GM19372 (cell line): ENCODE measurements around the gene CDH13.

ENCODE experiments used
- ATAC-seq: cut with Tn5 transposase; IDR thresholded peaks from one replicate; pipeline ENCODE4 v1.9.1; 2021; ENCODE audit warnings: mild to moderate bottlenecking, low read depth, moderate library complexity; ENCODE audit not compliant: unreplicated experiment

The CDH13 gene

DNA sequence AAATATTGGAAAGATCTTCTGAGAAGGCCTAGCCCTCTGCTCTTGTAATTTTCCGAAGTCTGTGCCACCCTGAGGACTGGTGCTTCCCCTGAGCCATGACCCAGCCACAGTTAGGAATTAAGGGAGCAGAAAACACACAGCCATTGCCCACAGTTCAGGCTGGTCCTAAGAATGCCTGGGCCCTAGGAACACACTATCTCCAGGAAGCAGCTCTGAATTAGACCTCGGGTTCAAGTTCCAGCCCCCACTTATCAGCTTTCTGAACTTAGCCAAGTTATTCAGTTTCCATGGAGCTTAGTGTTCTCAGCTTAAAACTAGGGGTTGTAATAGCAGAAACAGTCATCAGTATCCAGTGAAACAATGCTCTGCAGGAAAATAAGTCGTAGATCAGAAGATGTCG, 56.0 kb downstream of the CDH13 start:
- no peak for ATAC-seq

GRCh38 chr16:82684256-82684655, 57.5 kb downstream of the CDH13 start:
- no peak for ATAC-seq

- no peak for ATAC-seq
Observed at GRCh38 chr16:82685526-82685925, 58.8 kb downstream of the CDH13 start.

- ATAC-seq = no peak
Observed at GRCh38 chr16:82694239-82694874, 67.6 kb downstream of the CDH13 start.

- no peak for ATAC-seq
Observed at GRCh38 chr16:82695806-82696205, 69.0 kb downstream of the CDH13 start.

- ATAC-seq = no peak
Observed at GRCh38 chr16:82699260-82699659, 72.5 kb downstream of the CDH13 start.

DNA sequence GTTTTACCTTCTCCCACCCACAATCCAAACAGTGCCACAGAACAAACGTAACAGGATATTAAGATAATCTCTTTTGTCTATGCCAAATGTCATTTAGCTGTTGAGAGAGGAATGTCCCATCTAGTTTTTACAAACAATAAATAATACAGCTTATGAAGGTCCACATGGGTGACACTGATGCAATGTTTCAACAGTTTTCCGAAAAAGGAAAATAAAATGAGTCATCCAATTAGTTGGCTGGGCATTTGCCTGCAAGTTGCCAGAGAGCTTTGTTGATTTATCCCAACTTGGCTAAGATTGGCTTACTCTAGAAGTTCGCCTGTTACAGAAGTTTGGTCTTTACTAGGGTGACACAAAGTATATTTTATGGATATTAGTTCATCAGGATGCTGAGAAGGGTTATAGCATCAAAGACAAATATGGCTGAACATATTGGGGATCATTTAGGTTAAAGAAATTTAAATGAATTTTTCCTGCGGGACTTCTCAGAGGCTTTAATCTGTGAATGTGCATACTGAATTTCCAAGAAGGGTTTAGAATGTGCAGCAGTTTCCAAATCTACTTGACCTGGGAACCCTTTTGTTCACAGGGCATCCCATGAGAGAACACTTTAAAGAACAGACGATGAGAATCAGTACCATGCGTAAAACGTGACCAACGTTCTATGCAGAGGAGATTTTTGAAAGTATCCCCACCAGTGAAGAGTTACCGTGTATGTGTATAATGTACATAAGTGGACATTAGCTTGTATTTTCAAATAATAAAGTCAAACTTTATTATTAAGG, 73.1 kb downstream of the CDH13 start:
- no peak for ATAC-seq

DNA sequence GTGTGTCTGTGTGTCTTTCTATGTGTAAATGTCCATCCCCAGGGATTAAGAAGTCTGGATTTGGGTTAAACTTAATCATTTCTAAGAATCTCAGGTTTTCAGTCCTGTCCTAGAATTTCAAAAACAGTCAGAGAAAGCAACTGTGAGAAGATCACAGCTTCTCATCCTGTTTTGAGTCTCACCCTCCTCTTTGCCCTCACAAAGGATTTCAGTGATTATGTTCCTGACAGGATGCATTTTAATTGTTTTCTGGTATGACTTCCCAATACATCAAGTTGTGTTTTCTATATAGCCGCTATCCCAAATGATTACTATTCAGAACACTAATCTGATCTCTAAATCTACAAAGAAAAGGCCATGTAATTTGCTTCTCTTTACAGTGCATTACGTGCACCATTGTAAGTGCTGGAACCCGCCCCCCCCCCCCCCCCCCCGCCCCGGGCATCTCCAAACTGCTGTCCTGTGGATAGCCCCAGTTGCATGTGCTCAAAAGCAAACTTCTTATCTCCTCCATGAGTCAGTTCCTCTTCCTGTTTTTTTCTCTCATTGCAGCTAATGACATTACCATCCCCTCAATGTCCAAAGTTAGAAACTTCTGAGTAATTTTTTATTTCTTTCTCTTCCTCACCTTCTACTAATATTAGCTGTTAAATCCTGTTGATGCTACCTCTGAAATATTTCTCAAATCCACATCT, 73.9 kb downstream of the CDH13 start:
- ATAC-seq = no peak

DNA sequence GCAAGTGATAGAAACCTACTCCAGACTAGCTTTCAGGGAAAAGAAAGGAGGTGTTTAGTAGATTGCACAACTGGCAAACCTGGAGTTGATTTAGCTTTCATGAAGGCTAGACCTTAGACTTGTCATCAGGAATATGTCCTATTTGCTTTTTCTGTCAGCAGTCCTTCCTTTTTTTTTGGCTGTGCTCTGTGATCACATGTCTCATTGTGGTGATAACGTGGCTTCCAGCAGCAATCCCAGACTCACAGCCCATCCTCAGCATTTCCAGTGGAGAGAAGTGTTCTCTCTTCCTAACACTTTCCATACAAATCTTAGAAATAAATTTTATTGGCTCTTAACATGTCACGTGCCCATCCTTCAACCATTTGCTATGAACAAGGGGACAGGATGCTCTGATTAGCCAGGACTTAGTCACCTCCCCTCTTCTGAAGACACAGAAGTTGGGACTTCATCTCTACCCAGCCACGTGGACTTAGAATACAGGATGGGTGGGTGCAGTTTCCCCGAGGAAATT, 74.7 kb downstream of the CDH13 start:
- ATAC-seq = no peak

GRCh38 chr16:82703161-82703560, 76.4 kb downstream of the CDH13 start:
- no peak for ATAC-seq

GRCh38 chr16:82703871-82704768, 77.4 kb downstream of the CDH13 start:
- no peak for ATAC-seq

DNA sequence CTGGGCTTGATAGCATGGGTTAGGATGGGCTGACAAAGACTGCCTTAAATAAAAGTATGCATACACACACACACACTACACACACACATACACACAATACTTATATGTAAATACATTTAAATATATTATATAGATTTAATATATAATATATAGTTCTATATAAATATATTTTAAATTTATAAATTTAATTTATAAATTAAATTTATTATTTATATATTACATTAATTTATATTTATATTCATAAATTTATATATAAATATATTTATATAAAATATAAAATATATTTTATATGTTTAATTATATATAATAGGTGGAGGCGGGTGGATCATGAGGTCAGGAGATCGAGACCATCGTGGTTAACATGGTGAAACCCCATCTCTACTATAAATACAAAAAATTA, 83.2 kb downstream of the CDH13 start:
- no peak for ATAC-seq

- ATAC-seq = no peak
Observed at GRCh38 chr16:82713778-82714177, 87.0 kb downstream of the CDH13 start.

- no peak for ATAC-seq
Observed at GRCh38 chr16:82715160-82715559, 88.4 kb downstream of the CDH13 start.

DNA sequence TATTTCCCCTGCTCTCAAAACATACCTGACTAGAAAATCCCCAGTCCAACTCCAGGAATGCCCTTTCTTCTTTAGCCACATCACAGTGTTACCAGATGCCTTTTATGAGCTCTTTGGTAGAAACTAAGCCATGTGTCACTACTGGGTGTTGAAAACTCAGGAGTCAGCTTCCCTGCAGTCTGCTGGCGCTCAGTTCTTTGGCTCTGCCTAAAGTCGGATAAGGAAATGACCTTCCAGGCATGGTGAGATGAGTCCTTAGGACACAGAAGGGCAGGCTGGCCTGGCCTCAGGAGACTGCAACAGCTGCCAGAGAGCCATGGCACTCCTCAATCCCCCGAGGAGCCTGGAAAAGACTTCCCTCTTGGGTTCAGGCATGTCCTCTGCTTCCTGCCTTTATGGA, 89.1 kb downstream of the CDH13 start:
- no peak for ATAC-seq

- no peak for ATAC-seq
Observed at GRCh38 chr16:82716361-82716855, 89.6 kb downstream of the CDH13 start.

DNA sequence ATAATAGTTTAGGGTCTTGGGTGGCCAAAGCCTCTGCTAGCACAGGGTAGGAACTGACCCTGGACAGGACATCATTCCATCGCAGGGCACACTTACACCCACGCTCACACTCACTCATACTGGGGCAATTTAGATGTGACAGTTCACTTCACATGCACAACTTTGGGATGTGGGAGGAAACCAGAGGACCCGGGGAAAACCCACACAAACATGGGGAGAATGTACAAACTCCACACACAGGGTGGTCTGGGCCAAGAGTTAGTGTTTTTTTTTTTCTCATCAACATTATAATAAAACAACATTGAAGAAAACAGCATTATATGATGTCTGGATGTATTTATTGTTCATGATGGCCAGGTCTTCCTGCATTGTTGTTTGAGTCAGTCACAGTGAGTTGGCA, 93.6 kb downstream of the CDH13 start:
- ATAC-seq = no peak

- no peak for ATAC-seq
Observed at GRCh38 chr16:82726306-82726705, 99.5 kb downstream of the CDH13 start.

GRCh38 chr16:82728901-82729300, 102.1 kb downstream of the CDH13 start:
- ATAC-seq = no peak

- no peak for ATAC-seq
Observed at GRCh38 chr16:82730901-82731300, 104.1 kb downstream of the CDH13 start.
